ENCODE measurements around the gene ABHD14A.
A peak's percentile ranks its signal among the peaks of the same experiment; 100 is the strongest.

Gene ABHD14A

DNA sequence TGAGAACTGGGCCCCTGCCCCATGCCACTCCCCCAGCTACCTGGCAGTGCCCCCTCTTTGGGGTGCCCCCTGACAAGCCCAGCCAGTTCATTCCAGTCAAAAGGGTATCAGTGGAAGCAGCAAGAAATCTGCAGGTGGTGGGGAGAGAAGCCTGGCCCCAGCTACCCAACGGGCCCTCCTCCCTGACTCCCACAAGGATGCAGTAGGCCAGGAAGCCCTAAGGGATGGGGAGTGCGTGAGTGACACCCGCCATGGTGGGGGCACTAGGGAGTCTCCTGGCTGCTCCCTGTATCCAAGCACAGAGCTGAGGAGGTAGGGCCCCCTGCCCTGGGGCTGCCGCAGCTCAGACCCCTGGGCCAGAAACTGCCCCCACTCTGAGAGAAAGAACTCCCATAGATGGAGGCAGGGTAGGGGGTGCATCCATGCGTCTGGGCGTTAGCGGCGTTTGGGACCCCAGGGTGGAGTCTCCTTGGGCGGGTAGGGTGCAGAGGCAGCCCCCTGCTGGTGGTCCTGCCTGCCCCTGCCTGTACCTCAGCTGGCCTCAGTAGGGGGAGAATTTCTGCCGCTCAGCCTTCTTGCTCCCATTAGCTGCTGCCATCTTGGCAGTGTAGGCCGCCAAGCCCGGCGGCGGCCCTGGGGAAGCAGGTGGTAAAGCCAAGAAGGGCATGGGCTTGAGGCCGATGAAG is 17.2 kb upstream of the ABHD14A start:
- DNase-seq, result no peak

DNA sequence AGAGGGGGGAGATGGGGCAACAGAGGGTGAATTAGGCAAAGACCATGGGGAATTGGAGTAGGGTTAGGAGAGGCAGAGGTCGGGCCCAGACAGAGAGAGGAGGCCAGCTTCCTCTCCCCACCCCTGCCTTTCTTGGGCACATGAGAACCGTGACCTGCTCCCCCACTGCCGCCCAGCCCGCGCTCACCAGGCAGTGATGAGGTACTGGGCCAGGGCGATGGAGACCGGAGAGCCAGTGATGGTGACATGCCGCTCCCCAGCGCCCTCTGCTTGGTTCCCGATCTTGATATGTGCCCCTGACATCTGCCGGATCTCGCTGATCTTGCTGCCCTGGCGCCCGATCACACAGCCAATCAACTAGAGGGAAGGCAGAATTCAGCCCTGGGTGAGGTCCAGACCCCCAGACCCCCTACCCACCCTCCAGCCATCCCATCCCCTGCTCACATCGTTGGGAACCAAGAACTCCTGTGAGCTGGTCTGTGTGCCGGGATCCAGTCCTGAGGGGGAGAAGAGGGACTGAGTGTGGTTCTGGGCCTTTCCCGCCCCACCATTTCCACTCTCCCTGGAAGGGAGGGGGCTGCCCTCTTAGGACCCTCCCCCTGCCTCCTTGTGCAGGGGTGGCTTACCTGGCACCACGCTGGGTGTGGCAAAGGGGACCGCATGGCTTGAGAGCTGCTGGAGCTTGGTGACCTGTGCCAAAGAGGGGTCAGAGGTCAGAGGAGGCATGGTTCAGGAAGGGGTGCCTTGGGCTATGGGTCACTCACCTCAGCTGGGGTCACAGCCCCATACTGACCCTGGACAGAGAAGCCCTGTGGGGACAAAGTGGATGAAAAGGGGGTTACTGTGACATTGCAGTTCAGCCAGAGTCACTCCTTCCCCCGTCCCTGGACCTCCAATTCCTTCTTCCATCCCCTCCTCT is 16.0 kb upstream of the ABHD14A start:
- no peak for DNase-seq

DNA sequence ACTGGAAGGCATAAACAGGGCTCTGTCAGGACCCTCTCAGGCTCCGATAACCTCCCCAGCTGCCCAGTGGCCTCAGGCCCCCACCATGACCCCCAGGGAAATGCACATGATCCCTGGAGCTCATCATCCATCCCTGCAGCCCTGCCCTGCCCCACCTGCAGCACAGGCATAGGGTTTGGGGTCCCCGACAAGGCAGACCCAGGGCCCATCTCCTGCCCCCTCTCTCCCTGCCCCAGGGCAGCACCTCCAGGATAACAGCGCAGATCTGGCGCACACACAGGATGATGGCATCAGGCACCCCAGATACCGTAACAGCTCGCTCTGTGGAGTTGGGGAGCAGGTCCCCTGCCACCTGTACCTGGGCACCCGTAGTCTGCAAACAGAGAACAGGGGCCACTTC is 15.2 kb upstream of the ABHD14A start:
- DNase-seq, result no peak

DNA sequence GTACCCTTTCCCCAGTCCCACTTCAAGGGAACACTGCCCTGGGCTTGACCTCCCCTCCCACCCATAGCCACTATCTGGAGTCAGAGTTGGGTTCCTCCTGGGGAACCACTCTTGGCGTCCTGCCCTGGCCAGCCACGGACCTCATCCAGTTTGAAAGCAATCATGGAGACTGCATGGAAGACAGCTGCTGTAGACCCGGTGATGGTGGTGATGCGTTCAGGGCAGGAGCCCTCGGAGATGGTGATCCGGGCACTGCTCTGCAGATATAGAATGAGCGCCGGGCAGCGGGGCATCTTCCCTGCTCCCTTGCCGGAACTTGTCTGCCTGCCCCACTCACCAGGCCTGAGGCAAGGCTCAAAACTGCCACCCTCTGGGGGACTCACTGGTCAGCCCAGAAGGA is 14.5 kb upstream of the ABHD14A start:
- DNase-seq, result no peak

DNA sequence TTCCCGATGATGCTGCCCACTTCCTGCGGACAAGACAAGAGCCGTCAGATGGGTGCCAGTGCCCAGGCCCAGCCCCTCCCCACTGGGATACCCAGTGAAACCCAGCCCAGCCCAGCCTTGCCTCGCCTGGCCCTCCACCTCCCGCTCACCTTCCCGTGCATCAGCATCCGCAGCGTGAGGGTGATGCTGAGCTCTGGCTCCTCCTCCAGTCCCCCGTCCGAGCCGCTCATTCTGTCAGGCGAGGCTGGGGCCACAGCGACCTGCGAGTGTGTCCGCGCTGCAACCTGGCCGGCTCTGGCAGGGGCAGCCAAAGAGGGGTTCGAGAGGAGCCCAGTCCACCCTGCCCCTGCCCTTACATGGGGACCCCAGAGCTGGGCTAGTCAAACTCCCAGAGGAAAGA is 13.9 kb upstream of the ABHD14A start:
- DNase-seq, result no peak

DNA sequence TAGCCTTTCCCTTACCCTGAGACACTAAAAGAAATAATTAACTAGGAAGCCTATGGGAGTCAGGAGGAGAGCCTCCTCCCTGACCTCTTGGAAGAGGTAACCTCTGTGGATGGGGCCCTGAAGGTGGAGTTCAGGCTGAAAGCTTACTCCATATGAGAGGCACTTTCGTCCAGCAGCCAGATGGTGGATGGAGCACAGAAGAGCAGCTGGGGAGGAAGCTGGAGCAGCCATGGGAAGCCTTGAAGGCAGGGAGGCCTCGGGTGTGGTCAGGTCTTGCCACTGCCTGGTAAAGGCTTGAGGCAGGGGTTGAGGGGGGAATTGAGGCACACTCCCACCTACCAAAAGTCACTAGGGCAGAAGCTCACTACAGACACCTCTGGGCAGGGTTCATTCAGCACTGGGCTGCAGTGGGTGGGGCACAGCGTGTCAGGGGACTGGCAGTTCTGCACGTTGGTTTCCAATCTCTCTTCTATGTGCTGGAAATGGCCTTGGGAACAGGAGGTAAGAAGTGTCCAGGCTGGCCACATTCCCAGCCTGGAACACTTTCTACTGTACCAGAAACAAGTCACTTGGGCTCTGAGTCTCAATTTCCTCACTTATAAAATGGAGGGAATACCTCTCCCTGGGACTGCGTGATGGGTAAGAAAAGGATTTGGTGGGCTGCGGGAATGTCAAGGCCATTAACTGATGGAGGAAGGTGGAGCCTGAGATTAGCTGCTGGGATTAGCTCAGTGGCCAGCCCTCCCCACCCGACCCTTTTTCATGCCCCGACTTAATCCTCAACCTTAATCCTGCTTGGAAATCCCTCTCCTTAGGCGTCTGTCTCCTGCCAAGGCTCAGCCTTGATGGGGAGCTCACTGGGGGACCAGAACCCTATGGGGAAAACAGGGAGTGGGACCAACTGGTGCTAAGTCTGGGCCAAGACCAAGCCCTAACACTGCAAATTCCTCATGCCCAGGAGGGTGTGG is 13.0 kb upstream of the ABHD14A start:
- DNase-seq, result no peak

GRCh38 chr3:51962854-51963530 is 11.9 kb upstream of the ABHD14A start:
- peak; percentile 55 for DNase-seq

GRCh38 chr3:51963951-51964451 is 10.9 kb upstream of the ABHD14A start:
- peak; percentile 78 for DNase-seq

GRCh38 chr3:51964521-51964920 is 10.3 kb upstream of the ABHD14A start:
- DNase-seq, result no peak

DNA sequence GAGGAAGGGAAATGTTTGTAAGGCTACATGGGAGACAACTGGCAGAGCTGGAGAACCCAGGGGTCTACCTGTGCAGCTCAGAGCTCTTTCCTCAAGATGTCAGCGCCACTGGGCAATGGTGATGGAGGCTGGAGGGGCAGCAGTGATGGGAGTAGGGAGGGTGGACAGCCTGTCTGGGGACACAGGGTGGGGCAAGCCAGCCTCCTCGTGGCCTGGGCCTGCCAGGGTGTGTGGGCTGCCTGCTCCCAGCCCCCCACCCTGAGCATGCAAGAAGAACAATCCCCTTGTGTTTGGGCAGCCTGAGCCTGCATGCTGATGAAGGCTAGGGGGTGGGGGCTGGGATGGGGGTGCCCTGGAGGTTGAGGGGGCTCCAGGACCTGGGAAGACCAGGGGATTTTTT is 8.8 kb upstream of the ABHD14A start:
- DNase-seq, result no peak

DNA sequence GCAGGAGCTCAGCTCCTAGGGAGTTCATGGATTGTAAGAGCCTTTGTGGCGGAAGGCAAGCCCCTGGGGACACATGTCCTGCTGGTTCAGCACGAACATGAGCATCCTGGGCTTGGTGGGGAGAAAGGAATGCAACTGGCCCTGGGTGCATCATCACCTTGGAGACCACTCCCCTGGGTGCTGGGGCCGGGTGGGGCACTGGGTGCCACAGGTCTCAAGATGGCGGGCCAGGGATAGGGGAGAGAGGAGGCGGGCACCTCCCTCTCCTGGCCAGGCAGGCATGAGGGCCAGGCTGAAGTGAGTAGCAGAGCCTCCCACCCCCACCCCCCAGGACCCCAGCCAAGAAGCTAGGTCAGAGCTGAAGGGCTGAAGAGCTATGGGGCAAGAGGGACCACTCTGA is 8.4 kb upstream of the ABHD14A start:
- peak; percentile 35 for DNase-seq

DNA sequence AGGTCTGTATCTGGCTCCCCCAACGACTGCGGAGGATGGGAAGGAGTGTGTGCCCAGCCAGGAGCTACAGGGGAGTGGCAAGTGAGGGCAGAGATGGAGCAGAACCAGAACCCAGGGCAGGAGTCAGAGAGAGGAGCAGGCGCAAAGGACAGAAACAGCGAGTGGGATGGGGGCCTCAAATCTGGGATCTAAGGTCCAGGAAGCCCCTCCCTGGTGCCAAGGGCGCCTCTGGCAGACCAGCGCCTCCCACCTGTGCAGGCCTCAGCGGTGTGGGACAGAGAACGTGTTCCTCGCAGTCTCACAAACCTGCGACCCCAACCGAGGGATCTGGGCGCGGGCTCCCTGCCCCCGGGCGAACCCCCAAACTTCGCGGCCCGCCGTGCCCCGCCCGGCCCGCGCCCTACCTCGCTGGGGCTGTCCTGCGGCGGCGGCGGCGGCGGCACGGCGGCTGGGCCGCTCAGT is 7.9 kb upstream of the ABHD14A start:
- DNase-seq, result peak; percentile 45

DNA sequence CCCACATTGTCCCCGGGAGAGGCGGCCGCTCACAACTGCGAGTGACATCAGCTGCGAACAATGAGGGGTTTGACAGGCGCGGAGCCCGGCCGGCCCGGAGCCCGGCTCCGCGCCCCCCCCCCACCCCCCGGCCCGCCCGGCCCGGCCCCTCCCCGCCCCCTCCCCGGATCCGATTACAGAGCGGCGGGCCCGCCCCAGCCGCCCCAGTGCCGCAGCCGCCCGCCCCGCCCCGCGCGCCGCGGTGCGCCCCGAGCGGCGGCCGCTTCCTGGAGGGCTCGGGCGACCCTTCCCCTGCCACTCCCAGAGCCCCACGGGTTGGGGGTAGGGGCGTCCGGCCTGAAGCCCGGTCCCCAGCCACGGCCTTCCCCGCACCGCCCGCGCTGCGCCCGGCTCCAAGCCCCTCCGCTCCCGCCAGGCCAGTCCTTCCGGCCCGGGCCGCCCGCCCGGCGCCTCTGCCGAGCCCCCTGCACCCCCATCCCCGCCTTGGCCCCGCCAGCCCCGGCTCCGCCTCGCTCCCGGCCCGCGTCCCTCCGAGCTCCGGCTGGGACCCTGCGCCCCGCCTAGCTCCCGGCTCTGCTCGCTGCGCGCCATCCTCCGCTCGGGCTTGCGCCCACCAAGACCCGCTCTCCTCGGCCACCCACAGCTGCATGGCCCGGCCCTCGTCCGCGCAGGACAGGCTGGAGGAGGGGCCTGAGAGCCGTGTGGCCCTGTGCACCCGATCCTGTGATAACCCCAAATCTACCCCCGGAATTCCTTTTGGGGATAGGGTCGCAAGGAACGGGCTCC is 7.3 kb upstream of the ABHD14A start, which contains the start of gene PCBP4:
TSS of gene PCBP4 (minus strand) at position 71 of the 786 bp plus-strand sequence. CDS start 6,214 bp downstream, outside the sequence.
- DNase-seq, result no peak

DNA sequence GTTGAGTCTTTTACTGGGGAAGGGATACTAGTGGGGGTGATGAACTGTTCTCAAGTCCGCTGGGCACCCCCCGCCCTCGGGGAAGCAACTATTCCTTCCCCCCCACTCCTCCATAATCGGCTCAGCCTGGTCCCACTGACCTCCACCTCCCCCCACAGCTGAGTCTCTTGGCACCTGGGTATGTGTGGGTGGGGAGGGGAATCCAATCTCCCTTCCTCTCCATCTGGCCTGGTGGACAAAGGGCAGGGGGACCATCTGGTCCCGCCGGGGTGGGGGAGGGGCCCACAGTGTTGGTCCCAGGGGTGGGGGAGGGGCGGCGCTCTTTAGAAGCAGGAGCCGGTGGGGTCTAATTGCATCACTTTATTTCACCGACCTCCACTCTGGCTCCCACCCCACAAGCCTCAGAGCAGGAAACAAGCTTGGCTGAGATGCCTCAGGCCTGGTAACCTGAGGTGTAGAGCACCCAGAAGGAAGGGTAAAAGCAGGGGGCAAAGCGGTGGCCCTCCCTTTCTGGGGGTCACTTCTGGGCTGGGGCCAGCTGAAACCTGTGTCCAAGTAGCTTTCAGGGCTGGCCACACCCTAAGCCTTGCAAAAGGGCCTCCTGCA is 6.6 kb upstream of the ABHD14A start:
- DNase-seq, result peak; percentile 86

DNA sequence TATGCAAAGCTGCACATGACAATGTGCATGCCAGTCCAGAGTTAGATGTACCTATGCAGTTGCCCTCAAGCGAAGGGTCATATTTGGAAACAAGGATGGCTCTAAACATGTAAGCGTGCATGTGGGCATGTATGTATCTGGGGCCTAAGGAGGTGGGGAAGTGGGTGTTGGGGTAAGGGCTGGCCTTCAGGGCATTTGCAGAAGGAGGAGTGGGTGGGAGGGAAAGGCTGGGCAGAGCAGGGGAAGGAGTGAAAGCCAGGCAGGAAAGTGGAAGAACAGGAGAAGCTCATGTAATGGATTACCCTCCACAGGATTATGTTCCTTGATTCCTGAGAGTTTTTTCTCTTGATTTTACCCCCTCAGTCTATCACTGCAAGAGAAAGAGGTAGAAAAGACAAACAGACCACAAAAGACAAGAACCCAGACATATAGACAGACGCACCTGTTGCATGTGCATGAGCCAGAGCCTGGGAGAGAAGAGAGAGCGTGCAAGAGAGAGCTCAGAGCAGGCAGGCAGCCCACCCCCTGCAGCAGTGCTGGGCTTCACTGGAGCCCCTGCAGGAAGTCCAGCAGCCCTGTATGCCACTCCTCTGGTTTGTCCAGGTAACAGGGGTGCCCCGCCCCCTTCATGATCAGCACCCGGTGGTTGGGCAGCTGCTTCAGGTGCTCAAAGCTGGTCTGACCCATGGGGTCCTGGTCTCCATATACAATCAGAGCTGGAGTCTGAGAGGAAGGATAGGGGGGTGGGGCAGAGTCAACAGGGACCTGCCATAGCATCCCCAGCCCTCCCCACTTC is 5.8 kb upstream of the ABHD14A start:
- peak; percentile 25 for DNase-seq

DNA sequence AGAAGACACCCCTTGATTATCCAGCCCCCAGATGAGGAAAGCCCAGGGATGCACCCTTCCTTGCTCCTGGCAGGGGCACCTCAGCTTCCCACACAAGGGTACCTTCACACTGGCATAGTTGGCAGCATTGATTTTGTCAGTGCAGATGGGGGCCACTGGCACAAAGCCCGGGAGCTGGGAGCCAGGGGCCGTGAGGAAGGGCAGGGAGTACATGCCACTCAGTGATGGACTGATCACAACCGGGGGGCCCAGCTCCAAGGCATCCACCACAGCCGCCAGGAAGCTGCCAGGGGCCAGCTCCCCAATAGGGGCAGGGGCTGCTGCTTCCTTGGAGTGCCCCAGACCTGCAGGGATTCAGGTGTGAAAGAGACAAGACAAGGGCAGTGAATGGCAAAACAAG is 5.0 kb upstream of the ABHD14A start:
- no peak for DNase-seq

DNA sequence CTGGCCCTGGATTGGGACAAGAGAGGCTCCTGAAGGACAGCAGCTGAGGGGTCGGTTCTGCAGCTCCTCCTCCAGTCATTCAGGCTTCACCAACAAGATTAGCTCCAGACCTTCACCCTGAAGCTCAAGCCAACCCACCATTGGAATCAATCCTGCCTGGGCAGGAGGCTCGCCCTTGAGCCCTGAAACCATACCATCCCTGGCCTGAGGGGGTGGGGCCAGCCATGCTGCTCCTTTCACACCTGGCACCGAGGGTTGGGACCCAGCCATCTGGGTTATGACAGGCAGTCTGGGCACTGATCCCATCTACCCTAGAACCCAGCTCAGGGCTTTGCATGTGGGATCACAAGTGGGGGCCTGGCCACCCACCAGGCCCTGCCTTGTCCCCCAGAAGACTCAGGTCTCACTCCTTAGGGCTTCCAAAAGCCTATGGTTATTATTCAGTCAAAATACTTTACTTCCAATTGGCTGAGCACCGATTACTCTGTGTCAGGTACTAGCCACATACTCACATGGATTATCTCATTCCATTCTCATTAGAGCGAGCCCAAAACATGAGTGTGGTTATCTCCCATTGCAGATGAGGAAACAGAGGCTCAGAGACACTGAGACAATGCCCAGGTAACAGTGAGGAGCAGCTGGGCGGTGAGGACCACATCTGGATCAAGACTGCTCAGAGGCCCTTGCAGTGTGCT is 4.1 kb upstream of the ABHD14A start:
- DNase-seq, result no peak

DNA sequence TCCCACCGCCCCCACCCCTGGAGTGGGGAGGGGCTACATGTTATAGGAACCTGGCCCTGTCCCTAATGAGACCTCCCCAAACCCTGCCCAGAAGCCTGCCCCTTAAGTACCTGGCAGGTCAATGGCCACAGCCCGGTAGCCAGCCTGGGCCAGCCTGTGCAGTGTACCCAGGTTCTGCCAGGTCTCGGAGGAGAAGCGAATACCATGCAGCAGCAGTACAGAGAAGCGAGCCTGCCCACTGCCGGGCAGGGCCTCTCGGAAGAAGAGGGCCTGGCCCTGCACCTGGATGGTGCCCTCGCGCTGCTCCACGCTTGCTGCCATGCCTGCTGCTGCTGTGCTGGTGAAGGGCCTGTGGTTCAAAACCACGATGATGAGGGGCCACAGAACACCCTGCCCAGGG is 3.5 kb upstream of the ABHD14A start:
- no peak for DNase-seq

DNA sequence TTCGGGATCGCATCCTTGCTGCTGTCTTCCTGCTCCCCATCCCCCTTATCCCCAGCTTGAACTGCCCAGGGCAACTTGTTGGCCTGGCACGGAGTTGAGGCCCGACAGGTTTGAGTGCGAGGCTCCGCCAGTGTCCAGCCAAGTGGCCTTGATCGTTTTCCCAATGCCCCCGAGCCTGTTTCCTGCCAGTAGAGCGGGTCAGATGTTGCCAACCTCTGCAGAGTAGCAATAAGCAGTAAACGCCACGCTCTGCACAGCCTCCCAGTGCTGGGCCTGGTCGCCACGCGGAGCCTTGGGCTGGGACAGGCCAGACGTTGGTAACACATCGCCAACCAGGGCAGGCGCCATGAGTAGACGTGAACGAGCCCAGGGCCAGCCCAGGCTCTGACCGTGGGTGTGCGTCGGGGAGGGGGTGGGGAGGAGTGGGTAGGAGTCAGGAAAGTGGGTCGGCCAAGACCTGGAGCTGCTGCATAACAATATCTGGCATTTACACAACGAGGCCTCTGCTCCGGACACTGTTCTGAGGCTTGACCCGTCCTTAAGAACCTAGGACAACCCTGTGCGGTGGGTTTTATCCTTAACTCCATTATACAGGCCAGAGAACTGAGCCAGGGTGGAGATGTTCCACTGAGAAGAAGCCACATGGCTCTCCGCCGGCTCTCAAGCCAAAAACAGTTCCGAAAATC is 444 bp upstream of the ABHD14A start:
- no peak for DNase-seq
